SHP77 (cell line): ENCODE results near the gene TBX5.

Experiments
- DNase-seq, 2 experiments: peaks; one replicate each; lab custom pipeline; 2025; lab: John Stamatoyannopoulos, UW

The TBX5 gene

GRCh38 chr12:114405519-114406271 lies at the start of gene TBX5:
TSS of gene TBX5 (minus strand) at chr12:114406144. CDS start at chr12:114403898, 2,246 bp downstream.
- no peak for DNase-seq

- DNase-seq: no peak
Measured at GRCh38 chr12:114451657-114452056, 45.7 kb upstream of the TBX5 start.

GRCh38 chr12:114450515-114451300 lies 44.8 kb upstream of the TBX5 start:
- no peak for DNase-seq

- DNase-seq: no peak
Measured at GRCh38 chr12:114450019-114450418, 44.1 kb upstream of the TBX5 start.

- no peak for DNase-seq
Measured at GRCh38 chr12:114448618-114448933, 42.6 kb upstream of the TBX5 start.

GRCh38 chr12:114447799-114448617 lies 42.1 kb upstream of the TBX5 start:
- no peak for DNase-seq

- no peak for DNase-seq
Measured at GRCh38 chr12:114447274-114447716, 41.4 kb upstream of the TBX5 start.

GRCh38 chr12:114445401-114446323 lies 39.7 kb upstream of the TBX5 start:
- no peak for DNase-seq

GRCh38 chr12:114444422-114445279 lies 38.7 kb upstream of the TBX5 start:
- DNase-seq: no peak

- no peak for DNase-seq
Measured at GRCh38 chr12:114443607-114444421, 37.9 kb upstream of the TBX5 start.

GRCh38 chr12:114442578-114442977 lies 36.6 kb upstream of the TBX5 start:
- no peak for DNase-seq

GRCh38 chr12:114441545-114441944 lies 35.6 kb upstream of the TBX5 start:
- no peak for DNase-seq

GRCh38 chr12:114441039-114441383 lies 35.1 kb upstream of the TBX5 start:
- no peak for DNase-seq

- no peak for DNase-seq
Measured at GRCh38 chr12:114440270-114441038, 34.5 kb upstream of the TBX5 start.

GRCh38 chr12:114439817-114440216 lies 33.9 kb upstream of the TBX5 start:
- no peak for DNase-seq

GRCh38 chr12:114439261-114439683 lies 33.3 kb upstream of the TBX5 start:
- DNase-seq: no peak

GRCh38 chr12:114438635-114439256 lies 32.8 kb upstream of the TBX5 start:
- no peak for DNase-seq

GRCh38 chr12:114434341-114434740 lies 28.4 kb upstream of the TBX5 start:
- no peak for DNase-seq
